HG03139 (cell line): ENCODE results near the gene LIMCH1.
"Not testable (repeated sequence)": the region's sequence is repeated elsewhere in the genome, so short reads cannot be mapped to it uniquely, and the experiment has no call there.

Source experiments
- ATAC-seq: cut with Tn5 transposase; IDR thresholded peaks from one replicate; pipeline ENCODE4 v1.9.1; 2021; ENCODE audit not compliant: unreplicated experiment

LIMCH1 gene, protein sequence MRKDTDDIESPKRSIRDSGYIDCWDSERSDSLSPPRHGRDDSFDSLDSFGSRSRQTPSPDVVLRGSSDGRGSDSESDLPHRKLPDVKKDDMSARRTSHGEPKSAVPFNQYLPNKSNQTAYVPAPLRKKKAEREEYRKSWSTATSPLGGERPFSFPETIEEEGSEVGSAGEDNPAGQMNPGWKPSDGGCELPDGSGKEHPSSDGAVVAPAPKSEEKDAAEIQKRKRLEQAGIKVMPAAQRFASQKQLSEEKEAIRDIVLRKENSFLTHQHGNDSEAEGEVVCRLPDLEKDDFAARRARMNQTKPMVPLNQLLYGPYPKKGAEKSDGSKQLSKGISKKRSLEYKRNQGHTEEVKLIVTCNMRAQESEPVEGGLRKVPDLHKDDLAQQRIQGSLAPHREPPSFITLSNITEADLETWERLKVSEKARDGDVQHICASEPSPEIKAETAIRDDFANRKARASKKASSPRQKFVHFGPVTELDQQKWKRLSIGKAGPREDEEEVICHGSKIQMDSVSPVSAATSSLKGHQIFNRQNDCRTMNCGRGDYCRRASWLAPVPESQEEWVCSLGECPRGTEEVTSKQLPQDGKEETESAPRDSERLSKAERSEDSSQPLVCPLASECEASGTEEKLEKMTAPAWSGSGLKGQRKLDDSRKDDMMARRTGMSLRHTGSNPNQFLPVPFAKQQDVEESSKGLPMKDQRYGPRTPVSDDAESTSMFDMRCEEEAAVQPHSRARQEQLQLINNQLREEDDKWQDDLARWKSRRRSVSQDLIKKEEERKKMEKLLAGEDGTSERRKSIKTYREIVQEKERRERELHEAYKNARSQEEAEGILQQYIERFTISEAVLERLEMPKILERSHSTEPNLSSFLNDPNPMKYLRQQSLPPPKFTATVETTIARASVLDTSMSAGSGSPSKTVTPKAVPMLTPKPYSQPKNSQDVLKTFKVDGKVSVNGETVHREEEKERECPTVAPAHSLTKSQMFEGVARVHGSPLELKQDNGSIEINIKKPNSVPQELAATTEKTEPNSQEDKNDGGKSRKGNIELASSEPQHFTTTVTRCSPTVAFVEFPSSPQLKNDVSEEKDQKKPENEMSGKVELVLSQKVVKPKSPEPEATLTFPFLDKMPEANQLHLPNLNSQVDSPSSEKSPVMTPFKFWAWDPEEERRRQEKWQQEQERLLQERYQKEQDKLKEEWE (N-terminal part only)

DNA sequence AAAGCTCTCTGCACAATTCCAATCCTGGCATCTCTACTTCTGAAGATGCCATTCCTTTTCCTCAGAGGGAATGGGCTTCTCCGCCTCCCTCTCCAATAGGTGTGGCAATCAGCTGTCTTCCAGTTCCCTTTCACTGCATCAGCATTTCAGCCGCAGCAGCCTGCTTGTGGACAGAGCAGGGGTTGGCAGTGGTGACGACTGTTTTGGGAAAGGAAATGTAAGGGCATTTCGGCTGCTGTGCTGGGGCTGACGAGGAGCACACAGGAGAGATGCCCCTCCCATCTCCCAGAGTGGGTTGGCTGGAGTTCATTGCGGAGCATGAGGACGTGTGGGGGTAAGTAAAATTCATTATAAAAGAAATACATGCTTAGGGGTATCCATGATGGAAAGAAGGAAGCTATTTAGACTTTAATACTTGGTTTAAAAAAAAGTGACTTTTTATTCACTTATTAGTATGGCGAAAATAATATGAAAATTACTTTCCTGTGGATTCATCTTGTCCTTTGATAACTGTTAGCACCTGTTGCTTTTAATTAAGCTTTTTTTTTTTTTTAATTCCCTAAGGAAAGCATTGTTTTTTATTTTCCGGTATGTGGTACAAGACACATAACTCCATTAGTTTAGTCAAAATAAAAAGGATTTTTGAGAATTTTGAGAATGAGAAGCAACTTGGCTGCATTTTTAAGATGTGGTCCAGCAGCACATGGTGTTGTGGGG lies at the start of gene LIMCH1:
LIMCH1 (plus strand) TSS at position 141 of the 717 bp plus-strand sequence. CDS start 67,839 bp downstream, outside the sequence.
- ATAC-seq: no peak

DNA sequence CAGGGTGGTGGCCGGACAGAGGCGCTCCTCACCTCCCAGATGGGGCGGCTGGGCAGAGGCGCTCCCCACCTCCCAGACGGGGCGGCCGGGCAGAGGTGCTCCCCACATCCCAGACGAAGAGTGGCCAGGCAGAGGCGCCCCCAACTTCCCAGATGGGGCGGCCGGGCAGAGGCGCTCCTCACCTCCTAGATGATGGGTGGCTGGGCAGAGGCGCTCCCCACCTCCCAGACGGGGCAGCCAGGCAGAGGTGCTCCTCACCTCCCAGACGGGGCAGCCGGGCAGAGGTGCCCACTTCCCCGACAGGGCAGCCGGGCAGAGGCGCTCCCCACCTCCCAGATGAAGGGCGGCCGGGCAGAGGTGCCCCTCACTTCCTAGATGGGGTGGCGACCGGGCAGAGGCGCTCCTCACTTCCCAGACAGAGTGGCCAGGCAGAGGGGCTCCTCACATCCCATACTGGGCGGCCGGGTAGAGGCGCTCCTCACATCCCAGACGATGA lies 46.8 kb upstream of the LIMCH1 start:
- not testable (repeated sequence) for ATAC-seq

DNA sequence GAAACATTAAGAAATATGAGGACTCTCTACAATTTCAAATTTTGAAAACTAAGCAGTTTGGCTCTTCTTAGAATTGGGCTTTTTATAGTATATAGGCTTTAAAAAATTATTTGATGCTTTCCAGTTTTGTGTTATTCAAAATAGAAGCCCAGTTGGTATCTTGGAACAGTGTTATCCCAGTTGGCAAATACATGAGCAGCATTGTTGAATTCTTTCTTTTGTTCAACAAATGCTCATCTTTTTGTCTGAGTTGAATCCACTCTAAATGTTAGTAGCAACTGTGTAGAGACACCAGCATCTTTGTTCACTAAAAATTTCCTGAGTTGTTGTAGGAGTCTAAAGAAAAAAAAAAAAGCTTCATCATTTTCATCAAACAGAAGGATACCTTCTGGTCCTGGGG lies 41.0 kb upstream of the LIMCH1 start:
- ATAC-seq: no peak

DNA sequence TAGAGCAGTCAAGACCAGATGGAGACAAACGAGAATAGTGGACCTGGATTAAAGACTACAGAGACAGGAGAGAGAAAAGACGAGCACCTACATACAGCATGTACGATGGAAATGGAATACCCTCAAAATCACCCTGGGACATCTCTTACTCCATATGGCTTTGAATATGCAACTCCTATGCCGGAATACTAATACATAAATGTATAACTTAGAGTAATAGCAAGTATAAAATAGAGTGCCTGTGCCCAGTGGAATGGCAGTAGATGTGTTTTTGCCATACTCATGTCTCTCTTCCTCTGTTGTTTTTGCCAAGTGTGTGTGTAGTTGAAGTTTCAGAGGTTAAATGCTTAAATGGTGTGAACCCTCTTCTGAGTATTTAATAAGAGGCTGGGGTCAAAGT lies 39.8 kb upstream of the LIMCH1 start:
- ATAC-seq: no peak

DNA sequence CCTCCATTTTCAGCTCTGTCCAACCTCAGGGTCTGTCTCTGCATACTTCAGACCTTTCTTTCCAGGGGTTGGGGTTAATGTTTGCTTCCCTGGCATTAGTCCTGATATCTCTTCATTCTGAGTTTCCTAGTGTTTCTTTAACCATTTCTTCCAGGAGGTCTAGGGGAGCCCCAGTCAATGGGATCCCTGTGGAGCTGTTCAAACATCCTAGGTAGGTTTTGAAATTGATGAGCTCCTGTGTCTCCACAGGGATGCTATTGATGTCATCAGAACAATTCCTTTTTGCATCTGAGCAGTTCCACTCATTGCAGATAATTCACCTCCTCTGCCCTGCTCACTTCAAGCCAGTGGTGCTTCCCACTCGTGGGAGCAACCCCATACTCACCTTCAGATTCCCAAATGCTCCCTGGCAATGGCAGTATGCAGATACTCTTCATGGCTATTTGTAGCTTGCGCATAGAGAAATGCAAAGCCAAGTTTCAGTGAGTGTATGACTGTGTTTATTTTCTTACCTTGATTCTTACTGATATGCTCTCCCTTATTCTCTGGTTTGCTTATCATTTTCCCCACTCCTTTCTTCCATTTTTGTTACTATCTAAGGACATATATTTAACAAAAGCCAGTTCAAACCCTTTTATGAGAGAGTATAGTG lies 33.7 kb upstream of the LIMCH1 start:
- ATAC-seq: no peak

DNA sequence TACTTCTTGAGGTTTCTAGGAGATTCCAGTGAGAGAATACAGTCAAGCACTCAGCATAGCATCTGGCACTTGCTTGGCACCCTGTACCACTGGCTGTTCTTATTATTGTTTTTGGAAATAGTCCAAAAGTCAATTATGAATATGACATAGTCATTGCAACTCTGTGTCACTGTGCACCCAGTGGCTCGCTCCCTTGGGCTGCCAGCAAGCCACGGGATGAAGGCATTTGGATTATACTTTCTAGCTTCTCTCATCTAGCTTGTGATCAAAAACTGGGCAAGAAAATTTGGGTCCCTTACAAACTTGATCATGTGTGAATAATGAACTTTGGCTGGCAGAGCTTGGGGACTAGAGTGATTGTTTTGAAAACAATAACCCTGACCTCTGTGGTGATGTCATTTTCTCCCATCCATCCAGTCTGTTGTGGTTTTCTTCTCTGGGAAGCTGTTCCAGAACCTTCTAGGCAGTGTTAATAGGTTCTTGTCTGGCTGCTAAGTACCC lies 32.7 kb upstream of the LIMCH1 start:
- no peak for ATAC-seq

DNA sequence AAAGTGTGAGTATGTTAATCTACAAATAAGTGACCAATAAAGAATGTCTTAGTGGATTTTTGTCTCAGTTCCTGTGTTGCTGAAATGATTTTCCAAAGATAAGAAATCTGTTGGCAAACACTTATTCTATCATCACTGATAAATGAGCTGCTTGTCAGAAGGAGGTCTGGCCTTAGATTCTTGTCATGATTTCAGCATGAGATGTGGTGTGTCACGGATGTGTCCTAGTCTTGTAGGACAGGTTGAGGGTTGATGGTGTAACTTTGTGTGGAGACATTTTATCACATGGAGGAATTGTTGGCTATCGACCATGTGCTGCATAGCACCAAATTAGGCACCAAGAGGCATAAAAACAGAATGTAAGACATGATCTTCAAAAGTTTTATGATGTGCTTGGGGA lies 31.8 kb upstream of the LIMCH1 start:
- no peak for ATAC-seq

- no peak for ATAC-seq
These were observed 30.5 kb upstream of the LIMCH1 start for GRCh38 chr4:41507291-41507947.

GRCh38 chr4:41509451-41509866 lies 28.5 kb upstream of the LIMCH1 start:
- no peak for ATAC-seq

DNA sequence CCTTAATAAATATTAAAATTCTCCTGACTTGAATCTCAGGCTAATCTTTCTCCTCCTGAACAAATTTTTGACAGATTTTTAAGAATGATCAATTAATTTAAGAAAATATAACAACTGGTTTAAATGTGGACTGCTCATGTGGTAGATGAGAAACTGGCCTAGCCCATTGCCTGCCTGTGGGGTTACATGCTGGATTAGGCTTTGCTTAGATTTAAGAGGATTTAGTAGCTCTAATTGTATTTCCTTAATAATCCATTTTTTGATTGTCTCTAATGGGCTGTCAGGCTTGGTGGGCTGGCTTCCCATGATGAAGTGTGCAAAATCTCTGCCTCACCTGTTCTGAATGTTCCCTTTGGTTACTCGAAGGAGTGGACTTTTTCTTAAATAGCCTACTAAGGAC lies 27.8 kb upstream of the LIMCH1 start:
- ATAC-seq: no peak

DNA sequence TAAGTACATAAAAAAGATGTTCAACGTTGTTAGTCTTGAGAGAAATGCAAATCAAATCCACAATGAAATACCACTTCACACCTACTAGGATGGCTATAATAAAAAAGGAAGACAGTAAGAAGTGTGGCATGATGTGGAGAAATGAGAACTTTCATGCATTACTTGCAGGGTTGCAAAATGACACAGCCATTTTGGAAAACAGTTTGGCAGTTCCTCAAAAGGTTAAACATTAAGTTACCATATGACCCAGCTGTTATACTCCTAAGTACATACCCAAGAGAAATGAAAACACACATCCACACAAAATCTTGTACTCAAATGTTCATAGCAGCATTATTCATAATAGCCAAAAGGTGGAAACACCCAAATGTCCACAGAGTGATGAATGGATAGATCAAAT lies 25.8 kb upstream of the LIMCH1 start:
- no peak for ATAC-seq

DNA sequence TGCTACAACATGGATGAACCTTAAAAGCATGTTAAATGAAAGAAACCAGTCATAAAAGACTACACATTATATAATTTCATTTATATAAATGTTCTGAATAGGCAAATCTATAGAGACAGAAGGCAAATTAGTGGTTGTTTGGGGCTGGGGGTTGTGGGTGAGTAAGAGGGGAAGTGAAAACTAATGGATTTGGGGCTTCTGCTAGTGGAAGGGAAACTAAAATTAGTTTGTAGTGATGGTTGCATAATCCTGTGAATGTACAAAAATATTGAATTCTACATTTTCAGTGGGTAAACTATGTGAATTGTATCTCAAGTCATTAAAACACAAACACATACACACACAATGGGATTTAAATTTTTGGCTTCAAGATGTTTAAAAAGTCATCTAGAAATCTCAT lies 25.4 kb upstream of the LIMCH1 start:
- ATAC-seq: no peak

DNA sequence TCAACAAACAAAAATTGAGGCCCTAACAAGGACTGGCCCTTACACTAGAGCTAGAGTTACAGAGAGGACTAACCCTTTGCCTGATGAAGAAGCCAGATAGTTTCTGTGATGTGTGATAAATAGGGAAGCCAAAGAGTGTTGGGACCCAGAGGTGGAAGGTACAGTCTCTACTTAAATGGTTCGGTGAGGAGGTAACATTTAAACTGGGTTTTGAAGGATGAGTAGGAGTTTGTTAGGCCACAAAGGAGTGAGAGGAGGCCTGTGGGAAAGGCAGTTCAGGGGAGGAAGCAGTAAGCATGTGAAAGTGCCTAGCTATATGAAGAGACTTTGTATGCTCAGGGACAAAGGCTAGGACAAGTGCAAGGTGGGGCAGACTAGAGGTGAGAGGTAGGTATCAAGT lies 23.8 kb upstream of the LIMCH1 start:
- ATAC-seq: no peak

GRCh38 chr4:41514766-41515481 lies 23.0 kb upstream of the LIMCH1 start:
- ATAC-seq: no peak

DNA sequence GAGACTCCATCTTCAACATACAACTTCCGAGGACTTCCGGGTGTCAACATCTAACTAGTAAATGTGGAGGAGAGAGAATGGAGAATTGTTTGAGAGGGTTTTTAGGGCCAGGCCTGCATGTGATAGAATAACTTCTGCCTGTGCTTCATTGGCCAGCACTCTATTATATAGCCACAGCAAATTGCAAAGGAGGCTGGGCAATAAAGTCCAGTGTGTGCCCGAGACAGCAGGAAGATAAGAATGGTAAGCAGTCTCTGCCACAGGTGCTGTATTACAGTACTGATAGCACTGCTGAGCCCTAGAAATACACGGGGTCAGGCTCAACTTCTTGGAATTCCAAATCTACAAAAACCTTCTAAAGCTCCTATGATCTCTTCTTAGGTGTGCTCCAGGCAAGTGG lies 20.8 kb upstream of the LIMCH1 start:
- no peak for ATAC-seq

- no peak for ATAC-seq
These were observed 20.2 kb upstream of the LIMCH1 start for GRCh38 chr4:41517747-41518146.

- no peak for ATAC-seq
These were observed 13.5 kb upstream of the LIMCH1 start for GRCh38 chr4:41524425-41524824.

DNA sequence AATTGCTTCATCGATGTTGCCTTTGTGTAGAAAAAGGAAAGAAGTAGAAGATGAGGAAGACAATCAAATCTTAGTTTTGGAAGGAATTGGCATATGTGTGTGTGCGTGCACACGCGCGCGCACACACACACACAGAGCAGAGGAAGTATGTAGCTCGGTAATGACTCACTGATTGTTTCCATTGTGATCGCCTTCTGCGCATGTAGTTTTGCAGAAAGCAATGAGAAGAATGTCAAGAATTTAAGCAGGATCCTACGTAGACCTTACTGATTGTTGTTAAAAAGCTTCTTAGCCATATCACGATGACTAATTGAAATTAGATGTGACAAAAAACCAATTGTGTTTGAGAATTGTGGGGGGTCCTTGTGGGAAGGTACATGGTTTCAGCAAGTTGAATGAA lies 12.8 kb upstream of the LIMCH1 start:
- ATAC-seq: no peak

- ATAC-seq: no peak
These were observed 11.3 kb upstream of the LIMCH1 start for GRCh38 chr4:41526628-41527027.
